ENCODE results near the gene DGAT2L6. TPM values are rescaled to one million over a fixed set of nuclear protein-coding genes. Genes with fewer than 3 reads are reported as not detected.
A peak's percentile ranks its signal among the peaks of the same experiment; 100 is the strongest.

Gene DGAT2L6
- total RNA-seq, 1 experiment from 2014 or later: not detected

- Histone ChIP-seq H3K36me3 (ENCODE audit: control insufficient read depth, insufficient read depth, low read length) (no peaks in the 10 kb centered on the region), H3K4me1 (no peaks in the 10 kb centered on the region), H3K4me3 (ENCODE audit: low read depth, low read length) (no peak overlapping the region), H3K27me3 (replicated peaks; ENCODE audit: control insufficient read depth, insufficient read depth, low read length) (no peaks in the 10 kb centered on the region), H3K9me3 (no peaks in the 10 kb centered on the region)
- Mint-ChIP-seq H3K4me3 (ENCODE audit: unreplicated experiment) (peak overlapping the region; percentile 99), H3K4me1 (ENCODE audit: low read depth, unreplicated experiment) (no peaks in the 10 kb centered on the region), H3K9me3 (ENCODE audit: unreplicated experiment) (no peaks in the 10 kb centered on the region), H3K27me3 (ENCODE audit: insufficient read depth, unreplicated experiment) (no peaks in the 10 kb centered on the region), H3K36me3 (ENCODE audit: insufficient read depth, unreplicated experiment) (peaks cover 29% of the 10 kb centered on the region), H3K27ac (ENCODE audit: unreplicated experiment) (no peak overlapping the region)
- no peak for TF ChIP-seq CTCF (IDR thresholded peaks at IDR 0.05; ENCODE audit: insufficient read depth in 1 of 2, low read depth in 1 of 2, low read length in 1 of 2, severe bottlenecking in 1 of 2, unreplicated experiment in 1 of 2)
- intact Hi-C loops (cut with micrococcal nuclease; ENCODE audit: unreplicated experiment): loop anchor here (2.0 kb wide), 1 partner anchor 131 kb away; no protein-coding TSS in a partner anchor
- ChIA-PET CTCF (interaction anchor here (0.8 to 1.8 kb wide), 4 partner anchors 35 to 629 kb away, joined by 3 to 9 read pairs (median 4); no protein-coding TSS in a partner anchor), POLR2A (no interaction called here)
- no TSS peak for BruUV-seq (replicated peaks)
- no peak for DNase-seq
Measured at GRCh38 chrX:70132224-70132623, 45.1 kb upstream of the DGAT2L6 start.

DNA sequence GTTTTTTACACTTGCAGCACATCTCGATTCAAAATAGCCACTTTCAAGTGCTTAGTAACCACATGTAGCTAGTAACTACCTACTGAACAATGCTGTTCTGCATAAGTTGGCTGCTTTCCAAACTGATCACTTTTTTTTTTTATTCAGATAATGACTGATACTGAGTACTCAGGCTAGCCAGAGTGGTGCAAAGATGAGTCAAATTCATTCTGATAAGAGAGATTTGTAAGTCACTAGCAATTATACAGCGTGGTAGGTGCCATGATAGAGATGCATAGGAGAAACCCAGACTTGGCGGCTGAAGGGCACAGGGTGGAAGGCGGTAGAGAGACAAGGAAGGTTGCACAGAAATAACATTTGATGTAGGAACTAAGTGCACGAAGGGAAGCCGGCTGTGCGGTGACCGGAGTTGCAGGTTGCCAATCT, 44.4 kb upstream of the DGAT2L6 start:
- Histone ChIP-seq H3K9me3 (no peaks in the 10 kb centered on the region), H3K36me3 (ENCODE audit: control insufficient read depth, insufficient read depth, low read length) (no peaks in the 10 kb centered on the region), H3K27me3 (replicated peaks; ENCODE audit: control insufficient read depth, insufficient read depth, low read length) (no peaks in the 10 kb centered on the region), H3K4me1 (no peaks in the 10 kb centered on the region), H3K4me3 (ENCODE audit: low read depth, low read length) (peak overlapping the region; percentile 68)
- no peak for DNase-seq
- BruUV-seq (replicated peaks): no TSS peak
- ChIA-PET POLR2A (interaction anchor here (0.6 to 1.4 kb wide), 6 partner anchors 36 to 528 kb away, joined by 4 to 19 read pairs (median 6); no protein-coding TSS in a partner anchor), CTCF (interaction anchor here (0.5 to 1.8 kb wide), 18 partner anchors 35 to 659 kb away, joined by 3 to 9 read pairs (median 4); partner anchors contain the start of genes KIF4A and PDZD11)
- no peak for TF ChIP-seq CTCF (IDR thresholded peaks at IDR 0.05; ENCODE audit: insufficient read depth in 1 of 2, low read depth in 1 of 2, low read length in 1 of 2, severe bottlenecking in 1 of 2, unreplicated experiment in 1 of 2)
- Mint-ChIP-seq H3K27me3 (ENCODE audit: insufficient read depth, unreplicated experiment) (no peaks in the 10 kb centered on the region), H3K4me3 (ENCODE audit: unreplicated experiment) (peak overlapping the region; percentile 99), H3K9me3 (ENCODE audit: unreplicated experiment) (no peaks in the 10 kb centered on the region), H3K4me1 (ENCODE audit: low read depth, unreplicated experiment) (no peaks in the 10 kb centered on the region), H3K27ac (ENCODE audit: unreplicated experiment) (peak overlapping the region; percentile 100), H3K36me3 (ENCODE audit: insufficient read depth, unreplicated experiment) (peaks cover 36% of the 10 kb centered on the region)
- intact Hi-C loops (cut with micrococcal nuclease; ENCODE audit: unreplicated experiment): loop anchor here (2.0 kb wide), 1 partner anchor 130 kb away; no protein-coding TSS in a partner anchor

DNA sequence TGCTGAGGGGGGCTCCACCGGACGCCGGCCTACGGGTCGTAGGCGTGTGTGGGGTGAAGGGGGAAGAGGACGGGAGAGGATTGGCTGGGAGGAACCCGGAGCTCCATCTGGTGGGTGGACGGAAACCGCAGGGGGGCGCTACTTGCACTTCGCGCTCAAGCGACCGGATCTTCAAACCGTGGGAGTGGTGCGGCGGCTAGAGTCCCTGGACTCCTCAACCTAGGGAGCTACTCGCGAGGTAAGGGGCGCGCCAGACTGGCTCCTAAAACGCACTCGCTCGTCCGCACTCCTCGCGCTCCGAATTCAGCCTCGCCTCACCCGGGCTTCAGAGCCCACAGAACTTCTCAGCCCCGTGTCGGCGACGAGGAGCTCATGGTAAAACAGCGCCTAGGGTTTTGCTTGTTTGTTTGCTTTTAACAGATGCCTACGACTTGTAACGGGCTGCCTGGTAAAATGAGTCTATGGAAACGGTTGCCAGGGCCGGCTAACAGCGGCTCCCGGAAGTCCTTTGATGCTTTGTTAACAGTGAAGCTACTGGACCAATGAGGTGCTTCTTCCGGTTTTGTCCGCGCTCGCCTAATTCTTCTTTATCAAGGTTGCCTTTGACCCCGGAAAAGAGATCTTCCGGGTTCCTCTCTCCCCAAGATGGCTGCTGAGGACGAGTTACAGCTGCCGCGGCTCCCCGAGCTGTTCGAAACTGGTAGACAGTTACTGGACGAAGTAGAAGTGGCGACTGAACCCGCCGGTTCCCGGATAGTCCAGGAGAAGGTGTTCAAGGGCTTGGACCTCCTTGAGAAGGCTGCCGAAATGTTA, 43.8 kb upstream of the DGAT2L6 start, which contains the start of gene IGBP1:
Gene IGBP1, plus strand, starts transcription at position 145 of the 813 bp plus-strand sequence. Its CDS starts 501 bp downstream, at position 646.
- Mint-ChIP-seq H3K9me3 (ENCODE audit: unreplicated experiment) (no peaks in the 10 kb centered on the region), H3K27ac (ENCODE audit: unreplicated experiment) (peak within 1 kb of the TSS; percentile 100), H3K4me3 (ENCODE audit: unreplicated experiment) (peak within 1 kb of the TSS; percentile 99), H3K36me3 (ENCODE audit: insufficient read depth, unreplicated experiment) (peaks cover 36% of the 10 kb centered on the region), H3K4me1 (ENCODE audit: low read depth, unreplicated experiment) (no peaks in the 10 kb centered on the region), H3K27me3 (ENCODE audit: insufficient read depth, unreplicated experiment) (no peaks in the 10 kb centered on the region)
- Histone ChIP-seq H3K4me1 (no peaks in the 10 kb centered on the region), H3K36me3 (ENCODE audit: control insufficient read depth, insufficient read depth, low read length) (no peaks in the 10 kb centered on the region), H3K27me3 (replicated peaks; ENCODE audit: control insufficient read depth, insufficient read depth, low read length) (no peaks in the 10 kb centered on the region), H3K9me3 (no peaks in the 10 kb centered on the region), H3K4me3 (ENCODE audit: low read depth, low read length) (peak within 1 kb of the TSS; percentile 68)
- BruUV-seq (replicated peaks): no TSS peak
- peak; percentile 85 for DNase-seq
- POLR2A ChIA-PET: interaction anchor here (0.6 to 1.4 kb wide), 6 partner anchors 35 to 527 kb away, joined by 4 to 19 read pairs (median 6); no protein-coding TSS in a partner anchor
- intact Hi-C loops (cut with micrococcal nuclease; ENCODE audit: unreplicated experiment): loop anchor here (2.0 kb wide), 1 partner anchor 129 kb away; no protein-coding TSS in a partner anchor
- CTCF ChIA-PET: interaction anchor here (0.5 to 1.8 kb wide), 20 partner anchors 33 to 658 kb away, joined by 3 to 9 read pairs (median 4); partner anchors contain the start of genes KIF4A and PDZD11
- peak; percentile 51 to 57 for TF ChIP-seq CTCF (IDR thresholded peaks at IDR 0.05; ENCODE audit: insufficient read depth in 1 of 2, low read depth in 1 of 2, low read length in 1 of 2, severe bottlenecking in 1 of 2, unreplicated experiment in 1 of 2)

All from Caco-2 (cell line).